Naive thymus-derived CD4-positive, alpha-beta T cell (primary cell): ENCODE data around the gene ASB8. TPM values are rescaled to one million over a fixed set of nuclear protein-coding genes. Genes with fewer than 3 reads are reported as not detected.
A peak's percentile ranks its signal among the peaks of the same experiment; 100 is the strongest.

Experiments used
- ATAC-seq: fragments of 150-1000 bp; cut with Tn5 transposase; 2 replicates; pipeline ENCODE4 v1.10.0; 2021; ENCODE audit warnings: mild to moderate bottlenecking, moderate library complexity
- CTCF ChIA-PET: fragments of 350-600 bp; sonication (Branson Sonifier 250); formaldehyde crosslinking; loops from one replicate; lab custom pipeline; 2021; ENCODE audit warnings: antibody characterized with exemption; lab: Charles Lee
- POLR2A ChIA-PET: fragments of 350-600 bp; sonication (Branson Sonifier 250); formaldehyde crosslinking; loops from one replicate; lab custom pipeline; 2021; ENCODE audit warnings: antibody characterized with exemption, inconsistent platforms; lab: Charles Lee
- DNase-seq, 9 donors: peaks; one replicate each; pipeline versions ENCODE4 v3.0.0 to v3.0.0-alpha.2; 2020 to 2022; ENCODE audit warnings: mixed read lengths in 1 of 9
- H3K27ac ChIP-seq: one replicate; pipeline ENCODE4 v1.7.0; 2013; ENCODE audit warnings: mild to moderate bottlenecking, low read depth, low read length, moderate library complexity
- H3K27me3 ChIP-seq, 2 donors: one replicate each; pipeline ENCODE4 v1.7.0; 2013; ENCODE audit warnings: low read length in 2 of 2, mild to moderate bottlenecking in 2 of 2, moderate library complexity in 2 of 2; ENCODE audit not compliant: control insufficient read depth in 2 of 2, insufficient read depth in 2 of 2
- H3K36me3 ChIP-seq, 3 experiments: 1 replicate in 2 of 3; 2 replicates in 1 of 3; pipeline ENCODE4 v1.7.0; 2013; ENCODE audit warnings: low read length in 3 of 3, mild to moderate bottlenecking in 3 of 3, moderate library complexity in 1 of 3; ENCODE audit not compliant: insufficient read depth in 3 of 3, control insufficient read depth in 2 of 3
- H3K4me1 ChIP-seq, 2 donors: one replicate each; pipeline ENCODE4 v1.7.0; 2013; ENCODE audit warnings: low read length in 2 of 2, mild to moderate bottlenecking in 2 of 2, moderate library complexity in 1 of 2; ENCODE audit not compliant: control insufficient read depth in 2 of 2, insufficient read depth in 2 of 2
- H3K4me3 ChIP-seq: 2 replicates; pipeline ENCODE4 v1.7.0; 2013; ENCODE audit warnings: mild to moderate bottlenecking, low read length
- H3K9me3 ChIP-seq, 3 experiments: 1 replicate in 2 of 3; 2 replicates in 1 of 3; pipeline ENCODE4 v1.7.0; 2013; ENCODE audit warnings: low read length in 3 of 3; ENCODE audit not compliant: control insufficient read depth in 2 of 3
- H3K27ac Mint-ChIP-seq, 9 donors: one replicate each; pipeline ENCODE4 v1.8.0; 2020 to 2022; ENCODE audit warnings: mixed read lengths in 9 of 9, mild to moderate bottlenecking in 8 of 9, moderate library complexity in 5 of 9, inconsistent platforms in 2 of 9
- H3K27me3 Mint-ChIP-seq, 5 donors: one replicate each; pipeline ENCODE4 v1.8.0; 2021 to 2022; ENCODE audit warnings: mixed read lengths in 5 of 5, mild to moderate bottlenecking in 1 of 5
- H3K36me3 Mint-ChIP-seq, 5 donors: one replicate each; pipeline ENCODE4 v1.8.0; 2020 to 2022; ENCODE audit warnings: mixed read lengths in 5 of 5, mild to moderate bottlenecking in 3 of 5, inconsistent platforms in 1 of 5
- H3K4me1 Mint-ChIP-seq, 7 donors: one replicate each; pipeline ENCODE4 v1.8.0; 2020 to 2022; ENCODE audit warnings: mixed read lengths in 7 of 7, mild to moderate bottlenecking in 3 of 7, inconsistent platforms in 1 of 7
- H3K4me3 Mint-ChIP-seq, 10 donors: one replicate each; pipeline ENCODE4 v1.8.0; 2020 to 2022; ENCODE audit warnings: mild to moderate bottlenecking in 10 of 10, mixed read lengths in 10 of 10, moderate library complexity in 6 of 10, inconsistent platforms in 2 of 10
- H3K9me3 Mint-ChIP-seq, 11 donors: one replicate each; pipeline ENCODE4 v1.8.0; 2020 to 2022; ENCODE audit warnings: mixed read lengths in 11 of 11, mild to moderate bottlenecking in 4 of 11, inconsistent platforms in 1 of 11, moderate library complexity in 1 of 11
- intact Hi-C, 2 donors: fragments of 100-400 bp; cut with micrococcal nuclease; formaldehyde crosslinking; loops; one replicate each; pipeline ENCODE4 v1.15.1; 2023
- polyA plus RNA-seq, 2 donors: library from polyadenylated mRNA; unstranded; fragments of 300-500 nt; fragmentation: Illumina TruSeq; gene quantifications; one replicate each; pipeline ENCODE4 v1.2.3, GENCODE V29; 2021
- total RNA-seq, 6 experiments: library from RNA in 5 of 6; stranded (reverse) in 5 of 6; gene quantifications; 1 replicate in 5 of 6; 2 replicates in 1 of 6; pipeline ENCODE4 v1.2.3 and lab custom pipeline; 2021 to 2026

ASB8 gene
- total and polyA plus RNA-seq, 7 experiments from 2014 or later = 42.9 to 93.5 (median 68.7) TPM

DNA sequence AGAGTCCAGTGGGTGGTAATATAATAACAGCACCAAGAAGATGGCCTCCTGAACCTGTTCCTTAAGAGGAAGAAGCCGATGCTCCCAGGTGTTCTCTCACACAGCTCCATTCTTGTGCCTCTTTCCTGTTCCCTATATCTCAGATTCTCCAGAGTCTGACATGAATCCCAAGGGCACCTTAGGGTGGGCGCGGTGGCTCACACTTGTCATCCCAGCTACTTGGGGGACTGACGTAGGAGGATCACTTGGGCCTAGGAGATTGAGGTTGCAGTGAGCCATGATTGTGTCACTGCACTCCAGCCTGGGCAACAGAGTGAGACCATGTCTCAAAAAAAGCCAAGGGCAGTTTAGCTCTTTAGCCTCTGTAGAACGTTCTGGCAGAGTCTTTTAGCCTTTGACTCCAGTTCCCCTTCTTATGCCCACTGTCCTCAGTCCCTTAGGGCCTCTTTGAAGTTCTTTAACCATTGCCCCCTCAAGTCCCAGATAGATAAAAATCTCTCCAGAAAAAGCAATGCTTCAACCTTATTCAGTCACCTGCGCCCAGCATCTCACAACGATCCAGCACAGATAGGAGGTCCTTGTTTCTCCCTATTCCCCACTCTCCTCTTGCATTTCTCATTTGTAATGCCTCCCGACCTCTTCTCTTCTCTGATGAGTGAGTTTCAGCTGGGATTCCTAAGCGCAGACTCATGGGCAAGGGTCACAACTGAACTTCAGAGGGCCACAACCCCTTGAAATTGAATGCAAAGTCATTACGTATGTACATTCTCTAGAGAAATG lies 30.8 kb upstream of the ASB8 start:
- ChIA-PET POLR2A (interaction anchor here (0.6 to 1.0 kb wide), 2 partner anchors 9 to 143 kb away, joined by 3 to 5 read pairs; no protein-coding TSS in a partner anchor), CTCF (interaction anchor here (0.6 to 4.3 kb wide), 5 partner anchors 9 to 266 kb away, joined by 3 to 32 read pairs (median 4); no protein-coding TSS in a partner anchor)
- peaks cover 18 to 72% (median 22%) of the 10 kb centered on the region in 5 donors for H3K27me3 Mint-ChIP-seq
- Histone ChIP-seq H3K27me3 (peaks cover 0 to 4% of the 10 kb centered on the region in 2 donors), H3K9me3 (no peaks in the 10 kb centered on the region), H3K27ac (no peak overlapping the region), H3K4me3 (no peak overlapping the region), H3K4me1 (peaks cover 0 to 6% of the 10 kb centered on the region in 2 donors), H3K36me3 (no peaks in the 10 kb centered on the region)
- intact Hi-C loops = loop anchor here in 1 of 2 donors (2.0 kb wide), 1 partner anchor 473 kb away; no protein-coding TSS in a partner anchor
- DNase-seq = no peak
- no peaks in the 10 kb centered on the region for H3K9me3 Mint-ChIP-seq
- H3K36me3 Mint-ChIP-seq = no peaks in the 10 kb centered on the region
- ATAC-seq = no peak
- peaks cover 0 to 20% (median 0%) of the 10 kb centered on the region in 7 donors for H3K4me1 Mint-ChIP-seq
- no peak overlapping the region for H3K27ac Mint-ChIP-seq
- no peak overlapping the region for H3K4me3 Mint-ChIP-seq

DNA sequence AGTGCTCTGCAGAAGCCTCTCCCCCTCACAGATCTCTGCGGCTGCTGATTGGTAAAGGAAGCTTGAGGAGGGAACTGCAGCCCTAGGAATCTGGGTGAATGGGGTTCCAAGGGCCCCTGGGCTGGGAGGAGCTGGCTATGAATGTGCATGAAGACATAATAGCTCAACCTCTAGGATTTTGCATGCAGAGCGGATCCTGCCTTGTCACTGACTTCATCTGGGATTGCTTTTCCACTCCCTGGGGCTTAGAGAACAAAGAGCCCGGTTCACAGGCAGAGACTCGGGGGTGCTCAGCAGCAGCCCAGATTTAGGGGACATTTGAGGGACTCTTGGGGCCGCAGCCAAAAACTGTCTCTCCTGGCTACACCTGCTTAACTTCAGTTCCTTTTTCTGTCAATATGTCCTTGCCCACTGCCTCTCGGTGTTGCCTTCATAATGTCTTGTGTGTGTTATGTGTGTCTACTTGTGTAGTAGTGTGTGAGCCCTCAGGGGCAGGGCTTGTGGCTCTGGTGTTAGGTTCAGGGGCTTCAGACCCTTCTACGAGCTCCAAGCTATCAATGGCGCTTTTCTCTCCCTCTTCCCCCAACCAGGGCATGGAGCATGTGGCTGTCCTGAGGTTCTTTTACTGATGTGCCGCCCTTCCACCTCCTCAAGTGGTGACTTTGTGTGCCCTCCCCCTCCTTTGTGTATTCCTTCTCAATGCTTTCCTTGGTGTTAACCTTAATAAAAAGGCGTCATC lies 28.0 kb upstream of the ASB8 start:
- peak overlapping the region in 4 of 9 donors; percentile 14 to 80 (median 45) for H3K27ac Mint-ChIP-seq
- ChIA-PET POLR2A (interaction anchor here (0.5 to 1.0 kb wide), 2 partner anchors 10 to 57 kb away, joined by 3 read pairs; no protein-coding TSS in a partner anchor), CTCF (interaction anchor here (0.7 to 3.0 kb wide), 4 partner anchors 13 to 271 kb away, joined by 3 to 33 read pairs (median 4); no protein-coding TSS in a partner anchor)
- no peaks in the 10 kb centered on the region for H3K36me3 Mint-ChIP-seq
- intact Hi-C loops = no loop called here
- Histone ChIP-seq H3K9me3 (no peaks in the 10 kb centered on the region), H3K27ac (no peak overlapping the region), H3K27me3 (peaks cover 0 to 4% of the 10 kb centered on the region in 2 donors), H3K36me3 (no peaks in the 10 kb centered on the region), H3K4me3 (no peak overlapping the region), H3K4me1 (peaks cover 6 to 11% of the 10 kb centered on the region in 2 donors)
- H3K4me1 Mint-ChIP-seq = peaks cover 5 to 33% (median 8%) of the 10 kb centered on the region in 7 donors
- no peaks in the 10 kb centered on the region for H3K9me3 Mint-ChIP-seq
- H3K27me3 Mint-ChIP-seq = peaks cover 18 to 79% (median 26%) of the 10 kb centered on the region in 5 donors
- DNase-seq (no peak), ATAC-seq (no peak)
- peak overlapping the region; percentile 24 to 97 (median 62) for H3K4me3 Mint-ChIP-seq

DNA sequence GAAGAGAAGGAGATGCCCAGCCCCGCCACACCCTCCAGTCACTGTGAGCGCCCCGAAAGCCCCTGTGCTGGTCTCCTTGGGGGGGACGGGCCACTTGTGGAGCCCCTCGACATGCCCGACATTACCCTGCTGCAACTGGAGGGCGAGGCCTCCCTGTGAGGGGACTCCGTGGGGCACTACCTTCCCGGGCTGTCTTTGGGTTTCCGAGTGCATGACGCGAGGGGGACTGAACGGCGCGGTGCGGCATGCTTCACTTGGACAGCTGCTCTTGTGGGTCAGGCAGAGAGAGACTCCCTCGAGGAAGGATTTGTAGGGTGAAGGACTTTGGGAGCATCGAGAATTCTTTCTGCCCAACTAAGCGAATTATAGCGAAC lies 27.2 kb upstream of the ASB8 start:
- CTCF ChIA-PET = interaction anchor here (0.5 to 3.0 kb wide), 3 partner anchors 14 to 344 kb away, joined by 3 to 33 read pairs (median 7); no protein-coding TSS in a partner anchor
- peak overlapping the region in 2 of 9 donors; percentile 58 to 60 for H3K27ac Mint-ChIP-seq
- no peaks in the 10 kb centered on the region for H3K9me3 Mint-ChIP-seq
- Histone ChIP-seq H3K4me3 (no peak overlapping the region), H3K27me3 (peaks cover 0 to 4% of the 10 kb centered on the region in 2 donors), H3K27ac (no peak overlapping the region), H3K9me3 (no peaks in the 10 kb centered on the region), H3K36me3 (no peaks in the 10 kb centered on the region), H3K4me1 (peaks cover 6 to 11% of the 10 kb centered on the region in 2 donors)
- peaks cover 16 to 78% (median 28%) of the 10 kb centered on the region in 5 donors for H3K27me3 Mint-ChIP-seq
- ATAC-seq (no peak), DNase-seq (peak in 1 of 9 donors; percentile 14)
- H3K4me1 Mint-ChIP-seq = peaks cover 5 to 28% (median 8%) of the 10 kb centered on the region in 7 donors
- POLR2A ChIA-PET = interaction anchor here (0.5 to 2.5 kb wide), 2 partner anchors 14 to 58 kb away, joined by 3 to 52 read pairs; no protein-coding TSS in a partner anchor
- no peaks in the 10 kb centered on the region for H3K36me3 Mint-ChIP-seq
- intact Hi-C loops = loop anchor here (5.0 kb wide), 3 partner anchors 168 to 477 kb away; partner anchors contain the start of genes COL2A1 (in 1 of the 2), RPAP3 (in 1 of the 2) and ZNF641 (in 1 of the 2)
- peak overlapping the region; percentile 33 to 97 (median 68) for H3K4me3 Mint-ChIP-seq

DNA sequence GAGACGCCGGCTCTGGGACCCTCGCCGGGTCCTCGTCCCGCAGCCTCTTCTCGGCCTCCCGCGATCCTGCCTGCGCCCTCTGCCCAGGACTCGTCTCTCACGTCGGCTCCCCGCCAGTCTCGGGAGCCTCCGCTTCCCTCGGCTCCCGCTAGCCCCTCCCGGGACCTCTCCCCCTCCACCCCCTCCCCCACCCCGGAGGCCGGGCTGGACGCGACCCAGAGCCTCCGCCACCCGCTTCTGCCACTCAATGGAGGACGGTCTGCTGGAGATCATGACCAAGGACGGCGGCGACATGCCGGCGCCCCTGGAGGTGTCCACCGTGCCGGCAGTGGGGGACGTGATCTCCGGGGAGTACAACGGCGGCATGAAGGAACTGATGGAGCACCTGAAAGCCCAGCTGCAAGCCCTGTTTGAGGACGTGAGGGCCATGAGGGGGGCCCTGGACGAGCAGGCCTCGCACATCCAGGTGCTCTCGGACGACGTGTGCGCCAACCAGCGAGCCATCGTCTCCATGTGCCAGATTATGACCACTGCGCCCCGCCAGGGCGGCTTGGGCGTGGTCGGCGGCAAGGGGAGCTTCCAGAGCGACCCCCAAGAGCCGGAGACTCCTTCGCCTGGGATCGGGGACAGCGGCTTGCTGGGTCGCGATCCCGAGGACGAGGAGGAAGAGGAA lies 26.7 kb upstream of the ASB8 start:
- Mint-ChIP-seq H3K27ac (peak overlapping the region in 4 of 9 donors; percentile 21 to 57 (median 34)), H3K4me1 (peaks cover 5 to 28% (median 8%) of the 10 kb centered on the region in 7 donors), H3K9me3 (no peaks in the 10 kb centered on the region), H3K27me3 (peaks cover 16 to 79% (median 32%) of the 10 kb centered on the region in 5 donors), H3K36me3 (no peaks in the 10 kb centered on the region), H3K4me3 (peak overlapping the region; percentile 52 to 97 (median 76))
- H3K27ac ChIP-seq = peak overlapping the region; percentile 59
- peaks cover 0 to 4% of the 10 kb centered on the region in 2 donors for H3K27me3 ChIP-seq
- intact Hi-C loops = loop anchor here (1.0 to 5.0 kb wide), 10 partner anchors 14 to 498 kb away; partner anchors contain the start of genes ASB8 (in 2 of the 2), COL2A1 (in 1 of the 2), KANSL2 (in 1 of the 2) and RPAP3 (in 1 of the 2)
- ChIA-PET CTCF (interaction anchor here (0.5 to 3.0 kb wide), 3 partner anchors 13 to 344 kb away, joined by 4 to 33 read pairs (median 7); no protein-coding TSS in a partner anchor), POLR2A (interaction anchor here (1.6 to 2.5 kb wide), 2 partner anchors 15 to 20 kb away, joined by 4 to 52 read pairs; no protein-coding TSS in a partner anchor)
- DNase-seq (peak in 4 of 9 donors; percentile 8 to 27 (median 20)), ATAC-seq (peak; percentile 18)
- peak overlapping the region; percentile 80 for H3K4me3 ChIP-seq
- no peaks in the 10 kb centered on the region for H3K36me3 ChIP-seq
- H3K9me3 ChIP-seq = no peaks in the 10 kb centered on the region
- peaks cover 6 to 11% of the 10 kb centered on the region in 2 donors for H3K4me1 ChIP-seq

DNA sequence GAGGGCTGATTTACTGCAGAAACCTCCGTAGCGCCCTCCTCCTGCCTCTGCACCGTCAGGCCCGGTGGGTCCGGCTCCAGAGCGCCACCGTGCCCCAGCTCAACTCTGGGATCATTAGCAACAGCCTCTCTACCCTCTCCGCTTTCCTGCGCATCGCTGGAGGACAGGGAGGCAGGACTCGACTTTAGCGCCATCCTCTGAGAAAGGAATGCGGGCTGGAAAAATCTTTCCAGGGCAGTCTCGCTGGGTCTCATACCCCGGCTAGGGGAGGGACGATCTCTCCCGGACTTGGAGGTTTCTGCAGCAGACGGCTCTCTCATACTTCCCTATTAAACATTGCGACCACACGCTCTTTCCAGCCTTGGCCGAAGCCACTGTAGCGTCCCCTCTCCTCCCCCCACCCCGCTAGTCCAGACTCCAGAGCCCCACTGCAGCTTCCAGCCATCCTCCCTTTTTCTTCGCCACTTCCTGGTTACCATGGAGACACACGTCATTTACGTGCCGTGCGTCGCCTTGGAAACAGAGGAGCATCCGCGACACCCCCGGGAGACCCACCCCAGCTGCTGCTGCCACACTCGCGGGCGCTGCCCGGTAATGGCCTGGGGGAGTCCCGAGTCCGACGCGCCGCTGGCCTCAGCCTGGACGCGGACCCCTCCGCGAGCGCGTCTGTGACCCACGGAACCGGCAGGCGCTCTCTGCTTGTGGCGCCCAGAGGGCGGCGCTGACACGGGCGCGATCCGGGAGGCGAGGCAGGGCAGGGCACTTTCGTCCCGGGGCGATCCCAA lies 26.0 kb upstream of the ASB8 start, which contains the start of gene CCDC184:
TSS of gene CCDC184 (plus strand) at position 554 of the 785 bp plus-strand sequence. CDS start 479 bp downstream, outside the sequence.
- H3K27me3 ChIP-seq = peaks cover 0 to 4% of the 10 kb centered on the region in 2 donors
- Mint-ChIP-seq H3K4me1 (peaks cover 5 to 28% (median 8%) of the 10 kb centered on the region in 7 donors), H3K9me3 (no peaks in the 10 kb centered on the region), H3K27me3 (peaks cover 21 to 81% (median 38%) of the 10 kb centered on the region in 5 donors), H3K27ac (peak within 1 kb of the TSS; percentile 60 to 95 (median 86)), H3K36me3 (no peaks in the 10 kb centered on the region), H3K4me3 (peak within 1 kb of the TSS; percentile 91 to 98 (median 96))
- intact Hi-C loops = loop anchor here (1.0 to 5.0 kb wide), 10 partner anchors 15 to 499 kb away; partner anchors contain the start of genes ASB8 (in 2 of the 2), COL2A1 (in 1 of the 2), KANSL2 (in 1 of the 2) and RPAP3 (in 1 of the 2)
- H3K27ac ChIP-seq = peak within 1 kb of the TSS; percentile 59
- H3K4me1 ChIP-seq = peaks cover 6 to 11% of the 10 kb centered on the region in 2 donors
- ChIA-PET CTCF (interaction anchor here (0.5 to 3.0 kb wide), 7 partner anchors 9 to 698 kb away, joined by 3 to 33 read pairs (median 3); no protein-coding TSS in a partner anchor), POLR2A (interaction anchor here (0.7 to 2.5 kb wide), 8 partner anchors 8 to 478 kb away, joined by 3 to 52 read pairs (median 4); partner anchors contain the start of genes ASB8, RPAP3 and SENP1)
- H3K4me3 ChIP-seq = peak within 1 kb of the TSS; percentile 80
- no peaks in the 10 kb centered on the region for H3K9me3 ChIP-seq
- DNase-seq = peak; percentile 58 to 85 (median 83)
- H3K36me3 ChIP-seq = no peaks in the 10 kb centered on the region
- ATAC-seq = peak; percentile 84
